ENCODE results near the gene CMYA5. TPM values are rescaled to one million over a fixed set of nuclear protein-coding genes. Genes with fewer than 3 reads are reported as not detected.
A peak's percentile ranks its signal among the peaks of the same experiment; 100 is the strongest.

Gene CMYA5
- total RNA-seq, 2 donors from 2014 or later: 1,199 to 1,662 TPM

GRCh38 chr5:79716839-79717238 is 27.2 kb downstream of the CMYA5 start:
- Histone ChIP-seq H3K27ac (peak overlapping the region in 1 of 2 donors; percentile 9), H3K9me3 (peaks cover 0 to 12% of the 10 kb centered on the region in 2 donors), H3K27me3 (no peaks in the 10 kb centered on the region), H3K4me1 (no peaks in the 10 kb centered on the region), H3K36me3 (no peaks in the 10 kb centered on the region), H3K4me3 (no peak overlapping the region)
- TF ChIP-seq, protein P1, sequence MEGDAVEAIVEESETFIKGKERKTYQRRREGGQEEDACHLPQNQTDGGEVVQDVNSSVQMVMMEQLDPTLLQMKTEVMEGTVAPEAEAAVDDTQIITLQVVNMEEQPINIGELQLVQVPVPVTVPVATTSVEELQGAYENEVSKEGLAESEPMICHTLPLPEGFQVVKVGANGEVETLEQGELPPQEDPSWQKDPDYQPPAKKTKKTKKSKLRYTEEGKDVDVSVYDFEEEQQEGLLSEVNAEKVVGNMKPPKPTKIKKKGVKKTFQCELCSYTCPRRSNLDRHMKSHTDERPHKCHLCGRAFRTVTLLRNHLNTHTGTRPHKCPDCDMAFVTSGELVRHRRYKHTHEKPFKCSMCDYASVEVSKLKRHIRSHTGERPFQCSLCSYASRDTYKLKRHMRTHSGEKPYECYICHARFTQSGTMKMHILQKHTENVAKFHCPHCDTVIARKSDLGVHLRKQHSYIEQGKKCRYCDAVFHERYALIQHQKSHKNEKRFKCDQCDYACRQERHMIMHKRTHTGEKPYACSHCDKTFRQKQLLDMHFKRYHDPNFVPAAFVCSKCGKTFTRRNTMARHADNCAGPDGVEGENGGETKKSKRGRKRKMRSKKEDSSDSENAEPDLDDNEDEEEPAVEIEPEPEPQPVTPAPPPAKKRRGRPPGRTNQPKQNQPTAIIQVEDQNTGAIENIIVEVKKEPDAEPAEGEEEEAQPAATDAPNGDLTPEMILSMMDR (IDR thresholded peaks at IDR 0.05): no peak
- no peak for DNase-seq (ENCODE audit: low spot score)

- H3K4me1 ChIP-seq: no peaks in the 10 kb centered on the region
Measured at GRCh38 chr5:79720096-79720495, 30.5 kb downstream of the CMYA5 start.

GRCh38 chr5:79727451-79728355 is 38.1 kb downstream of the CMYA5 start:
- no peak overlapping the region for H3K4me3 ChIP-seq
- H3K27me3 ChIP-seq: no peaks in the 10 kb centered on the region
- H3K4me1 ChIP-seq: peaks cover 0 to 3% of the 10 kb centered on the region in 2 donors
- peak overlapping the region; percentile 66 to 87 for H3K27ac ChIP-seq
- no peaks in the 10 kb centered on the region for H3K9me3 ChIP-seq
- H3K36me3 ChIP-seq: peaks cover 48% of the 10 kb centered on the region
- TF ChIP-seq, protein P1 (IDR thresholded peaks at IDR 0.05): no peak
- no peak for DNase-seq (ENCODE audit: low spot score)

More at GRCh38 chr5:79720096-79720495, 30.5 kb downstream of the CMYA5 start:
- no peak for DNase-seq (ENCODE audit: low spot score)
- no peak overlapping the region for H3K4me3 ChIP-seq
- TF ChIP-seq, protein P1 (IDR thresholded peaks at IDR 0.05): no peak
- no peaks in the 10 kb centered on the region for H3K27me3 ChIP-seq
- peaks cover 4% of the 10 kb centered on the region for H3K36me3 ChIP-seq
- H3K27ac ChIP-seq: no peak overlapping the region
- H3K9me3 ChIP-seq: peaks cover 0 to 12% of the 10 kb centered on the region in 2 donors

DNA sequence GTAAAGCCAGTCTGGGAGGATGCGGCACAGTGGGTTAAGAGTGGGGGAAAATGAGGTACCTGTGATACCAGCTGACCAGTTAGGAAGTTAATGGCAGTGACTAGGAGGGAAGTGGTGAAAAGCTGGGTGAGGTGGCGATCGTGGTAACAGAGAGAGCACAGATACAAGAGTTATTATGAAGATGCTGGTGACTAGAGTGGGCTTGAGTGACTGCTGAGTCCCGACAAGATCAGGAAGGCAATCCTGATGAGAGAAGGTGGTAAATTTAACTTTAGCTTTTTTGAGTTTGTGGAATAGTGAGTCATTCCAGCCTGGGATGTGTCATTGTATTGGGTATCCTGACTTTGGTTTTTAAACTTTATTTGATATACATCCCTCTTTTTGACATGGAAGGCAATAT is 38.8 kb downstream of the CMYA5 start:
- H3K36me3 ChIP-seq: peaks cover 52% of the 10 kb centered on the region
- H3K27ac ChIP-seq: peak overlapping the region; percentile 66 to 87
- TF ChIP-seq, protein P1 (IDR thresholded peaks at IDR 0.05): no peak
- no peaks in the 10 kb centered on the region for H3K27me3 ChIP-seq
- no peaks in the 10 kb centered on the region for H3K9me3 ChIP-seq
- no peak overlapping the region for H3K4me3 ChIP-seq
- H3K4me1 ChIP-seq: peaks cover 0 to 7% of the 10 kb centered on the region in 2 donors
- no peak for DNase-seq (ENCODE audit: low spot score)

DNA sequence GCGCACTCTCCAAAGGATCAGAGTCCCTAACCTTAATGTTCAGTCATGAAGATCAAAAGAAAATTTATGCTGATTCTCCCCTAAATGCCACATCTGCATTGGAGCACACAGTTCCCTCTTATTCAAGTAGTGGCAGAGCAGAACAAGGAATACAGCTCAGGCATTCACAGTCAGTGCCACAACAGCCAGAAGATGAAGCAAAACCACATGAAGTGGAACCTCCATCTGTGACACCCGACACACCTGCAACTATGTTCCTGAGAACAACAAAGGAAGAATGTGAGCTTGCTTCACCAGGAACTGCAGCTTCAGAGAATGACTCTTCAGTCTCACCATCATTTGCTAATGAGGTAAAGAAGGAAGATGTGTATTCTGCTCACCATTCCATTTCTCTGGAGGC is 40.0 kb downstream of the CMYA5 start:
- Histone ChIP-seq H3K27ac (peak overlapping the region; percentile 66 to 87), H3K36me3 (peaks cover 52% of the 10 kb centered on the region), H3K4me3 (no peak overlapping the region), H3K27me3 (no peaks in the 10 kb centered on the region), H3K4me1 (peaks cover 0 to 7% of the 10 kb centered on the region in 2 donors), H3K9me3 (no peaks in the 10 kb centered on the region)
- TF ChIP-seq, protein P1 (IDR thresholded peaks at IDR 0.05): no peak
- DNase-seq (ENCODE audit: low spot score): no peak

All from right atrium auricular region (tissue), 2 donors.